H1 (cell line): ENCODE measurements around the gene OR2D3. TPM values are rescaled to one million over a fixed set of nuclear protein-coding genes. Genes with fewer than 3 reads are reported as not detected.

Experiments used
- CTCF ChIA-PET: fragments of 300-600 bp; sonication (Branson Sonifier 250); formaldehyde crosslinking; loops from one replicate; lab custom pipeline; 2021; ENCODE audit not compliant: partially characterized antibody; lab: Charles Lee
- POLR2A ChIA-PET: fragments of 300-600 bp; sonication (Branson Sonifier 250); formaldehyde crosslinking; loops from one replicate; lab custom pipeline; 2021; ENCODE audit warnings: inconsistent platforms; ENCODE audit not compliant: partially characterized antibody; lab: Charles Lee
- DNase-seq, 2 experiments: peaks; one replicate each; pipeline versions ENCODE4 v3.0.0 to v3.0.0-alpha.2; 2010 to 2022; ENCODE audit warnings: low spot score in 2 of 2, low read depth in 1 of 2, mixed read lengths in 1 of 2
- FAIRE-seq: peaks from 2 replicates; lab custom pipeline; 2011; peaks lifted over from hg19 to GRCh38; lab: Jason Lieb, UNC
- H2AFZ ChIP-seq: 2 replicates; pipeline ENCODE4 v1.8.1; 2012; ENCODE audit warnings: low read length, inconsistent platforms
- H2AK5ac ChIP-seq: 2 replicates; pipeline ENCODE4 v1.6.1; 2013; ENCODE audit warnings: low read depth, low read length
- H2BK120ac ChIP-seq: replicated peaks from 2 replicates; pipeline ENCODE3; 2013; ENCODE audit warnings: low read depth, low read length, inconsistent platforms
- H2BK12ac ChIP-seq: 2 replicates; pipeline ENCODE4 v1.6.1; 2013; ENCODE audit warnings: low read depth, low read length
- H2BK15ac ChIP-seq: 2 replicates; pipeline ENCODE4 v1.6.1; 2013; ENCODE audit warnings: low read length
- H2BK20ac ChIP-seq: 2 replicates; pipeline ENCODE4 v1.6.1; 2013; ENCODE audit warnings: low read length
- H2BK5ac ChIP-seq: 2 replicates; pipeline ENCODE4 v1.6.1; 2013; ENCODE audit warnings: low read depth, low read length
- H3K14ac ChIP-seq: 2 replicates; pipeline ENCODE4 v1.6.1; 2013; ENCODE audit warnings: inconsistent platforms; ENCODE audit not compliant: insufficient read length
- H3K18ac ChIP-seq: 2 replicates; pipeline ENCODE4 v1.6.1; 2013; ENCODE audit warnings: low read length; ENCODE audit errors: extremely low read depth
- H3K23ac ChIP-seq: 2 replicates; pipeline ENCODE4 v1.6.1; 2013; ENCODE audit warnings: inconsistent platforms; ENCODE audit not compliant: insufficient read length
- H3K23me2 ChIP-seq: 2 replicates; pipeline ENCODE4 v1.6.1; 2013; ENCODE audit warnings: low read depth, low read length
- H3K27ac ChIP-seq: 2 replicates; pipeline ENCODE4 v1.6.1; 2011; ENCODE audit warnings: low read depth, low read length, inconsistent platforms
- H3K27me3 ChIP-seq, 4 experiments: replicated peaks in 1 of 4; 1 replicate in 1 of 4; 2 replicates in 3 of 4; pipeline versions ENCODE4 v1.6.1 to v1.8.1; 2011 to 2013; ENCODE audit warnings: low read length in 3 of 4, mild to moderate bottlenecking in 3 of 4, inconsistent platforms in 2 of 4, mixed read lengths in 2 of 4, moderate library complexity in 1 of 4; ENCODE audit not compliant: control insufficient read depth in 3 of 4, insufficient read depth in 3 of 4; ENCODE audit errors: extremely low read depth in 1 of 4
- H3K36me3 ChIP-seq, 4 experiments: 2 replicates each; pipeline versions ENCODE4 v1.6.1 to v1.8.1; 2011 to 2013; ENCODE audit warnings: mild to moderate bottlenecking in 4 of 4, low read length in 3 of 4, moderate library complexity in 2 of 4, control low read depth in 1 of 4, inconsistent platforms in 1 of 4; ENCODE audit not compliant: insufficient read depth in 4 of 4, control insufficient read depth in 2 of 4
- H3K4ac ChIP-seq: replicated peaks from 2 replicates; pipeline ENCODE3; 2013; ENCODE audit warnings: low read length, low read depth, mixed read lengths, inconsistent platforms; ENCODE audit not compliant: insufficient read length
- H3K4me1 ChIP-seq, 4 experiments: replicated peaks in 1 of 4; 1 replicate in 1 of 4; 2 replicates in 3 of 4; pipeline versions ENCODE4 v1.6.1 to v1.8.1; 2011 to 2013; ENCODE audit warnings: low read length in 3 of 4, inconsistent platforms in 2 of 4, mixed read lengths in 1 of 4; ENCODE audit not compliant: insufficient read depth in 4 of 4, control insufficient read depth in 3 of 4
- H3K4me2 ChIP-seq, 2 experiments: 2 replicates each; pipeline versions ENCODE4 v1.6.1 to v1.8.1; 2011 to 2013; ENCODE audit warnings: low read depth in 2 of 2, low read length in 2 of 2, control low read depth in 1 of 2, inconsistent platforms in 1 of 2, mild to moderate bottlenecking in 1 of 2; ENCODE audit not compliant: insufficient read depth in 1 of 2
- H3K4me3 ChIP-seq, 4 experiments: fragments of 200-600, 300-600 bp in 1 of 4; sonication (generic), shearing (Covaris generic), sonication (Bioruptor Twin) in 1 of 4; 2 replicates each; pipeline versions ENCODE4 v1.5.1 to v1.8.1; 2011 to 2016; ENCODE audit warnings: low read length in 4 of 4, low read depth in 3 of 4, control low read depth in 2 of 4, inconsistent platforms in 2 of 4, mild to moderate bottlenecking in 2 of 4, mixed read lengths in 1 of 4, moderate library complexity in 1 of 4; ENCODE audit not compliant: insufficient read depth in 2 of 4; ENCODE audit errors: extremely low read depth in 1 of 4
- H3K56ac ChIP-seq: replicated peaks from 2 replicates; pipeline ENCODE3; 2013; ENCODE audit warnings: low read depth, mild to moderate bottlenecking, mixed read lengths, low read length, inconsistent platforms; ENCODE audit not compliant: insufficient read length
- H3K79me1 ChIP-seq: 2 replicates; pipeline ENCODE4 v1.6.1; 2013; ENCODE audit warnings: low read depth, low read length, control low read depth
- H3K79me2 ChIP-seq, 2 experiments: 2 replicates each; pipeline versions ENCODE4 v1.6.1 to v1.8.1; 2012 to 2013; ENCODE audit warnings: low read length in 2 of 2, mild to moderate bottlenecking in 2 of 2, inconsistent platforms in 1 of 2; ENCODE audit not compliant: insufficient read depth in 2 of 2, control insufficient read depth in 1 of 2
- H3K9ac ChIP-seq, 4 experiments: replicated peaks in 1 of 4; 1 replicate in 1 of 4; 2 replicates in 3 of 4; pipeline versions ENCODE4 v1.6.1 to v1.8.1; 2011 to 2013; ENCODE audit warnings: low read depth in 3 of 4, low read length in 3 of 4, control low read depth in 2 of 4, mild to moderate bottlenecking in 2 of 4, moderate library complexity in 2 of 4, inconsistent platforms in 1 of 4; ENCODE audit errors: extremely low read depth in 1 of 4
- H3K9me3 ChIP-seq, 2 experiments: 2 replicates each; pipeline versions ENCODE4 v1.6.1 to v1.8.1; 2012 to 2013; ENCODE audit warnings: mild to moderate bottlenecking in 2 of 2, moderate library complexity in 2 of 2, control low read depth in 1 of 2, inconsistent platforms in 1 of 2, low read depth in 1 of 2, low read length in 1 of 2, mixed read lengths in 1 of 2; ENCODE audit not compliant: insufficient read depth in 2 of 2
- H4K20me1 ChIP-seq, 2 experiments: replicated peaks in 1 of 2; 2 replicates each; pipeline versions ENCODE3 to v1.8.1; 2011 to 2013; ENCODE audit warnings: inconsistent platforms in 2 of 2, low read length in 2 of 2, mild to moderate bottlenecking in 1 of 2; ENCODE audit not compliant: insufficient read depth in 2 of 2, control insufficient read depth in 1 of 2
- H4K5ac ChIP-seq: 2 replicates; pipeline ENCODE4 v1.6.1; 2013; ENCODE audit warnings: low read length, low read depth, mixed read lengths, inconsistent platforms; ENCODE audit not compliant: insufficient read length
- H4K8ac ChIP-seq: 2 replicates; pipeline ENCODE4 v1.8.0; 2013; ENCODE audit warnings: mild to moderate bottlenecking, moderate library complexity, low read length, inconsistent platforms; ENCODE audit not compliant: insufficient read depth; ENCODE audit errors: extremely low read depth
- H4K91ac ChIP-seq: replicated peaks from 2 replicates; pipeline ENCODE3; 2013; ENCODE audit warnings: low read length, mixed read lengths, inconsistent platforms; ENCODE audit not compliant: insufficient read length
- ASH2L ChIP-seq: fragments of 200-600, 300-600 bp; sonication (generic); IDR thresholded peaks from one replicate; pipeline ENCODE4 v1.7.1; 2017; ENCODE audit warnings: low read length
- POU5F1 ChIP-seq: IDR thresholded peaks from 2 replicates; pipeline ENCODE4 v1.6.1; 2011; ENCODE audit warnings: low read depth, mild to moderate bottlenecking, low read length, moderate library complexity
- RAD21 ChIP-seq, 2 experiments: IDR thresholded peaks in 1 of 2; conservative IDR thresholded peaks in 1 of 2; 2 replicates each; pipeline ENCODE4 v1.6.1; 2011; ENCODE audit warnings: low read depth in 2 of 2, low read length in 2 of 2, improper control_type of control experiment in 1 of 2, inconsistent platforms in 1 of 2, mild to moderate bottlenecking in 1 of 2, moderate library complexity in 1 of 2
- WGBS, 2 experiments: shearing (Covaris generic) in 1 of 2; methylation state at CpG; one replicate each; pipeline versions ENCODE4 v1.1.6 to v1.1.7; 2013 to 2015; ENCODE audit warnings: low lambda C conversion rate in 2 of 2, mixed read lengths in 2 of 2, inconsistent platforms in 1 of 2, low coverage in 1 of 2, missing lambda C conversion rate in 1 of 2; ENCODE audit not compliant: insufficient replicate concordance in 2 of 2, insufficient coverage in 1 of 2, insufficient read length in 1 of 2; ENCODE audit errors: extremely low coverage in 1 of 2, missing lambda C conversion rate in 1 of 2; 5-methylcytosine and 5-hydroxymethylcytosine counted together
- polyA plus RNA-seq, 7 experiments: library from polyadenylated mRNA; depleted of rRNA in 3 of 7; stranded (reverse) in 5 of 7; unstranded in 2 of 7; fragments of >200 nt in 5 of 7; fragments of 200-250 nt in 2 of 7; gene quantifications; 1 replicate in 5 of 7; 2 replicates in 1 of 7; 4 replicates in 1 of 7; pipeline versions ENCODE4 v1.2.1 to v1.2.3, GENCODE V29; 2011 to 2013; ENCODE audit warnings: missing spikeins in 2 of 7, mixed read lengths in 2 of 7
- total RNA-seq: library from RNA; stranded (reverse); fragmentation: NEBNext Ultra II Directional; extraction: Animal tissue kit (Norgen Biotek cat#: 25700); gene quantifications from 2 replicates; pipeline ENCODE4 v1.2.1, GENCODE V29; 2021
- TF ChIP-seq, protein P1 (sequence below), 3 experiments: IDR thresholded peaks; 1 replicate in 2 of 3; 2 replicates in 1 of 3; pipeline versions ENCODE4 v1.5.1 to v1.6.1; 2011; ENCODE audit warnings: low read length in 3 of 3, mild to moderate bottlenecking in 3 of 3, inconsistent platforms in 2 of 3, low read depth in 1 of 3, moderate library complexity in 1 of 3; ENCODE audit not compliant: insufficient read depth in 1 of 3; ENCODE audit errors: control extremely low read depth in 1 of 3

Gene OR2D3
- total and polyA plus RNA-seq, 2 of the 8 experiments (the other 6 are each of a cell fraction or from before 2014, with no cell fraction given), result not detected

DNA sequence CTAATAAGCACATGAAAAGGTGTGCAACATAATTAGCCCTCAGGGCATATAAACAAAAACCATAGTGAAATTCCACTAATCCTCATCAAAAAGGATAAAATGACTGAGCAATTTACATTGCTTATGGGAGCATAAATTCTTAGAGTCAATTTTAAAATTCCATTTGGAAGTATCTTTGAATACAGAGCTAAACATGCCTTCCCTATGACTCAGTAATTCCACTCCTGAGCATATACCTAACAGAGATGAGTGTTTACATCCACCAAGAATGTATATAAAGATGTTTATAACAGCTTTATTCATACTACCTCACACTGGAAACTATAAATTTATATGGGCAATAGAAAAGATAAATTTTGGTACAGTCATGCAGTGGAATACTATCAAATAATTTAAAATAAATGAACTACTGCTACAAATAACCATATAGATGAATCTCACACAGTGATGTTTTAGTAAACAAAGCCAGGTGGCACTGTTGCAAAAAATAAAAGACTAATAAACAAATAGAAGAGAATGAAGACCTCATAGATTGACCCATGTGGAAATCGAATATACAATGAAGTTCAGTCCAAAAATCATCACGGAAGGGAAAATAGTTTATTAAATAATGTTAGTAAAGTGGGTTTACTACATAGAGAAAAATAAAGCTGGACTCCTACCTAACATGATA, 20.3 kb upstream of the OR2D3 start:
- Histone ChIP-seq H4K20me1 (no peaks in the 10 kb centered on the region), H4K91ac (no peak overlapping the region), H3K9me3 (peaks cover 2 to 9% of the 10 kb centered on the region in 2 experiments; a peak in 1 of 4 replicates), H2BK120ac (no peak overlapping the region), H3K79me1 (no peaks in the 10 kb centered on the region), H2BK15ac (no peak overlapping the region), H3K4me3 (no peak overlapping the region), H3K23me2 (no peaks in the 10 kb centered on the region), H3K4me1 (no peaks in the 10 kb centered on the region), H3K9ac (no peak overlapping the region), H2AK5ac (no peak overlapping the region), H3K27me3 (peaks cover 0 to 1% (median 0%) of the 10 kb centered on the region in 4 experiments; a peak in 1 of 7 replicates), H2BK12ac (no peak overlapping the region), H2AFZ (no peak overlapping the region), H3K56ac (no peak overlapping the region), H2BK5ac (no peak overlapping the region), H3K27ac (no peak overlapping the region), H3K4ac (no peak overlapping the region), H3K79me2 (no peaks in the 10 kb centered on the region), H4K5ac (no peak overlapping the region), H3K14ac (no peak overlapping the region), H3K4me2 (no peak overlapping the region), H2BK20ac (no peak overlapping the region), H3K36me3 (peaks cover 0 to 2% (median 0%) of the 10 kb centered on the region in 4 experiments; a peak in 1 of 8 replicates), H3K18ac (no peak overlapping the region), H3K23ac (no peak overlapping the region), H4K8ac (no peak overlapping the region)
- FAIRE-seq, result no peak
- 0 out of 4 replicates have a peak, but pooled peaks of 1 of the 2 experiments have one; percentile 5 for TF ChIP-seq RAD21 (IDR thresholded peaks at IDR 0.05 in 1 of 2, conservative IDR thresholded peaks at IDR 0.05 in 1 of 2; ENCODE audit: low read depth in 2 of 2, low read length in 2 of 2)
- TF ChIP-seq ASH2L, result no peak
- TF ChIP-seq, protein P1, sequence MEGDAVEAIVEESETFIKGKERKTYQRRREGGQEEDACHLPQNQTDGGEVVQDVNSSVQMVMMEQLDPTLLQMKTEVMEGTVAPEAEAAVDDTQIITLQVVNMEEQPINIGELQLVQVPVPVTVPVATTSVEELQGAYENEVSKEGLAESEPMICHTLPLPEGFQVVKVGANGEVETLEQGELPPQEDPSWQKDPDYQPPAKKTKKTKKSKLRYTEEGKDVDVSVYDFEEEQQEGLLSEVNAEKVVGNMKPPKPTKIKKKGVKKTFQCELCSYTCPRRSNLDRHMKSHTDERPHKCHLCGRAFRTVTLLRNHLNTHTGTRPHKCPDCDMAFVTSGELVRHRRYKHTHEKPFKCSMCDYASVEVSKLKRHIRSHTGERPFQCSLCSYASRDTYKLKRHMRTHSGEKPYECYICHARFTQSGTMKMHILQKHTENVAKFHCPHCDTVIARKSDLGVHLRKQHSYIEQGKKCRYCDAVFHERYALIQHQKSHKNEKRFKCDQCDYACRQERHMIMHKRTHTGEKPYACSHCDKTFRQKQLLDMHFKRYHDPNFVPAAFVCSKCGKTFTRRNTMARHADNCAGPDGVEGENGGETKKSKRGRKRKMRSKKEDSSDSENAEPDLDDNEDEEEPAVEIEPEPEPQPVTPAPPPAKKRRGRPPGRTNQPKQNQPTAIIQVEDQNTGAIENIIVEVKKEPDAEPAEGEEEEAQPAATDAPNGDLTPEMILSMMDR (IDR thresholded peaks at IDR 0.05; ENCODE audit: control extremely low read depth in 1 of 3, insufficient read depth in 1 of 3, low read depth in 1 of 3, low read length in 3 of 3), result peak in 1 of 3 experiments; percentile 2; a peak in 1 of 4 replicates
- no peak for TF ChIP-seq POU5F1
- 87% methylated on average over 2 of the region's 2 CpGs; no CpG with 5 or more reads in 1 of the 2 experiments for WGBS, 2 experiments
- CTCF ChIA-PET, result interaction anchor here (0.6 to 1.3 kb wide), 4 partner anchors 12 to 148 kb away, joined by 3 read pairs; no protein-coding TSS in a partner anchor
- POLR2A ChIA-PET, result interaction anchor here (1.3 kb wide), 1 partner anchor 27 kb away, joined by 3 read pairs; no protein-coding TSS in a partner anchor
- DNase-seq, result no peak
